Left ventricle myocardium inferior (tissue), 1 donor: ENCODE measurements around the gene ANKRD23. TPM values are rescaled to one million over a fixed set of nuclear protein-coding genes. Genes with fewer than 3 reads are reported as not detected.

Source experiments
- DNase-seq: peaks from one replicate; pipeline ENCODE4 v3.0.0-alpha.2; 2020
- H3K27ac ChIP-seq: fragments of 200-600 bp; replicated peaks from 2 replicates; pipeline ENCODE4 v1.8.0; 2021
- H3K27me3 ChIP-seq: fragments of 200-600 bp; 2 replicates; pipeline ENCODE4 v1.8.0; 2021; ENCODE audit warnings: low read depth
- H3K36me3 ChIP-seq: fragments of 200-600 bp; 2 replicates; pipeline ENCODE4 v1.8.0; 2021
- H3K4me1 ChIP-seq: fragments of 200-600 bp; 2 replicates; pipeline ENCODE4 v1.8.0; 2021
- H3K4me3 ChIP-seq: fragments of 200-600 bp; 2 replicates; pipeline ENCODE4 v1.8.0; 2021; ENCODE audit warnings: mild to moderate bottlenecking, moderate library complexity
- H3K9me3 ChIP-seq: fragments of 200-600 bp; replicated peaks from 2 replicates; pipeline ENCODE4 v1.8.0; 2021
- intact Hi-C: fragments of 100-400 bp; cut with micrococcal nuclease; formaldehyde crosslinking; loops from one replicate; pipeline ENCODE4 v1.11.0; 2022
- total RNA-seq: library from RNA; stranded (reverse); fragmentation: NEBNext Ultra II Directional; extraction: Animal tissue kit (Norgen Biotek cat#: 25700); gene quantifications from one replicate; pipeline ENCODE4 v1.2.1, GENCODE V29; 2021
- TF ChIP-seq, protein P1 (sequence below): fragments of 200-600 bp; IDR thresholded peaks from 2 replicates; pipeline ENCODE4 v1.8.0; 2021; ENCODE audit warnings: antibody characterized with exemption, mild to moderate bottlenecking, borderline replicate concordance
- donor health status: DM: no; HTN: yes; CAD: no; lungs with severe emphysema.

Gene ANKRD23
- total RNA-seq, 1 donor from 2014 or later, result 14.4 TPM

DNA sequence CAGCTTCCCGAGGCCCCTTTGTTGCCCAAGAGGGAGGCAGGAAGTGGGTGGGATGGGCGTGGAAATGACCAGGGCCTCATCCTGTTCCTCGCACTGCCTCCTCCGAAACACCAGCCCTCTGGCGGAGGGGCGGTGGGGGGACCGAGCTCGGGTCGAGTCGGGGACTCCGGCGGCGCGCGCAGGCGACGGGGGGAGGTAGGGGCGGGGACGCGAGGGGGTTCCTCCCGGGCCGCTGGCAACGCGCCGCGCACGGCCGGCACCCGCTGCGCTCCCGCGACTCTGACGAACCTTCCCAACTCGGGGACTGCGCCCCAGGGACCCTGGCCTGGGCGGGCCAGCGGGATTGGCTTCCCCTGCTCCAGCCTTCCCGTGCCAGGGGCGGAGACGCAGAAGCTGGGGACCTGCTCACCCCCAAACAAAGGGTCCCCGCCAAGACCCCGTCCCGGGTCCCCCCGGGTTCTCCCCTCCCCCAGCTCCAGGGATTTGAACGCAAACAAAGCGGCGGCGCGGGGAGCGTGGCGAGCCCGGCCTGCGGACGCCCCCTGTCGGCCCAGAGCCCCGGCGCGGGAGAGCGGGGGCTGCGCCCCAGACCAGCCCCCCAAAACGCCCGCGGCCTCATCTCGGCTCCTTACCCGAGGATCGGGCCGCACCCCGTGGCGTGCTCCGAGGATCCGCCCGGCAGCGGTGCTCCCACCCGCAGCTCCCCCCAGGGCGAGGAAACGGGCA is 24.9 kb upstream of the ANKRD23 start:
- no peaks in the 10 kb centered on the region for H3K27me3 ChIP-seq
- intact Hi-C loops, result no loop called here

DNA sequence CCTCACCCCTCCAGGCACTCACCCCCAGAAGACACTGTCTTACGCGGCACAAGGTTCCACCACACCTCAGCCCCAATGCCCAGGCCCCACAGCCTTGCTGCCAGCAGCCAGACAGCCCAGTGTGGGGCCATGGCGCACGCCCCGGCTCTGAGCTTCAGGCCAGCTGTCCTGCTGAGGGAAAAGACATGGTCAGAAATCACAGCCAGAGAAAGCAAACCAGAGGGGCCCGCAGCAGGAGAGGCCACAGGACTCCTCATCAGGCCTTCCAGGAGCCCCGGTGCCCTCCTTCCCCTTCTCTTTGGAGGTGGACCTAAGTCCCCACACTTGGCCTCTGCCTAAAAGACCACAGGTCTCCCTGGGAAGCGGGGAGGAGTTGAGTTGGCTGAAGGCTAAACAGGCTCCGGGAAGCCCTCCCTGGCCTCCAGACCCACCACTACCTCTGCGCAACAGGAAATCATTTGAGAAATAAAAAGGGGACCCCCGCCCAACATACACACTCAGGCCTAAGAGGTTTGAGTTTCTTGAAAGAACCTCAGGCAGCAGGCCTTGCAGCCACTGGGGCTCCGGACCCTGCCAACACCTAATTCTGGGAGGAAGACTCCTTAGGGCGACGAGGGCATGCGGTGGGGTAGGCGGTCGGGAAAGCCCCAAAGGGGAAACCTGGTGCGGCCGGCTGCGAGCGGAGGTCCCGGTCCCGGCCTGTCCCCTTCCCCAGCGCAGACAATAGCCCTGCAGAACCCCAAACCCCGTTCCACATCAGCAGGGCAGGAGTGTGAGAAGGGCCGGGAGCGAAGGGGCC is 24.1 kb upstream of the ANKRD23 start:
- H3K36me3 ChIP-seq, result peaks cover 46% of the 10 kb centered on the region
- peak overlapping the region; percentile 98 for H3K27ac ChIP-seq
- peaks cover 94% of the 10 kb centered on the region for H3K4me1 ChIP-seq
- DNase-seq, result no peak
- H3K27me3 ChIP-seq, result no peaks in the 10 kb centered on the region
- H3K4me3 ChIP-seq, result peak overlapping the region; percentile 83
- intact Hi-C loops, result no loop called here
- H3K9me3 ChIP-seq, result no peaks in the 10 kb centered on the region
- TF ChIP-seq, protein P1, sequence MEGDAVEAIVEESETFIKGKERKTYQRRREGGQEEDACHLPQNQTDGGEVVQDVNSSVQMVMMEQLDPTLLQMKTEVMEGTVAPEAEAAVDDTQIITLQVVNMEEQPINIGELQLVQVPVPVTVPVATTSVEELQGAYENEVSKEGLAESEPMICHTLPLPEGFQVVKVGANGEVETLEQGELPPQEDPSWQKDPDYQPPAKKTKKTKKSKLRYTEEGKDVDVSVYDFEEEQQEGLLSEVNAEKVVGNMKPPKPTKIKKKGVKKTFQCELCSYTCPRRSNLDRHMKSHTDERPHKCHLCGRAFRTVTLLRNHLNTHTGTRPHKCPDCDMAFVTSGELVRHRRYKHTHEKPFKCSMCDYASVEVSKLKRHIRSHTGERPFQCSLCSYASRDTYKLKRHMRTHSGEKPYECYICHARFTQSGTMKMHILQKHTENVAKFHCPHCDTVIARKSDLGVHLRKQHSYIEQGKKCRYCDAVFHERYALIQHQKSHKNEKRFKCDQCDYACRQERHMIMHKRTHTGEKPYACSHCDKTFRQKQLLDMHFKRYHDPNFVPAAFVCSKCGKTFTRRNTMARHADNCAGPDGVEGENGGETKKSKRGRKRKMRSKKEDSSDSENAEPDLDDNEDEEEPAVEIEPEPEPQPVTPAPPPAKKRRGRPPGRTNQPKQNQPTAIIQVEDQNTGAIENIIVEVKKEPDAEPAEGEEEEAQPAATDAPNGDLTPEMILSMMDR, result no peak

More for the DNA sequence above, 24.9 kb upstream of the ANKRD23 start:
- DNase-seq, result peak; percentile 89
- TF ChIP-seq, protein P1, result peak; percentile 76
- Histone ChIP-seq H3K4me3 (peak overlapping the region; percentile 83), H3K36me3 (peaks cover 38% of the 10 kb centered on the region), H3K9me3 (no peaks in the 10 kb centered on the region), H3K27ac (peak overlapping the region; percentile 98), H3K4me1 (peaks cover 98% of the 10 kb centered on the region)

DNA sequence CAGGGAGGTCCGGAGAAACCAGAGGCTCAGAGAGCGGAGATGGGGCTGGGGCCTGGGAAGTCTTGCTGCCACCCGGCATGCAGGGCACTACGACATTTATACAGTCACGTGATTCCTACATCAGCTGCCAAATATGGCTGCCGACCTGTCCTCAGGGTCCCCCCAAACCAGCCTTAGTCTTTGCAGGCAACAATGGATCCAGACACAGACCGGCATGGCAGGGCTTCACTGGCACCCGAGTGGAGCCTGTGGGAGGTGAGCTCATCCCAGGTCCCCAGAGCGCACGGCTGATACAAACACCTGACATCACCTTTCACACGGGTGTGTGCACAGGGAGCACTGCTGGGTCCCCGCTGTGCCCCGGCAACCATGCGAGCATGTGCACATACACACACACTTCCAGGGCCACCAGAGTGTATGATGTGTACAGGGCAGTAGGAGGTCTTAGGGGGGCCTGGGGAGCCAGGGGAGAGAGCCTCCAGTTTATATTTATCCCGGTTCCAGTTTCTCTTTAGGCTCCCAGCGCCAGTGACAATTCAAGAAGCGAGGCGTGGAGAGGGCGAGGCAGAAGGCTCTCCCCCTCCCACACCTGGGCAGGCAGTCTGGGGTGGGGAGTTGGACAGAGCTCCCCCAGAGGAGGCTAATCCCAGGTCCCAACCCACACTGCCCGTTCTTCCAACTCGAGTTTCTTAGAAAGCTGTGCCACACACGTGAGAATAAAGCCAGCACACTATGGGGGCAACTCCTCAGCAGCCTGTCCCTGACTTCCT is 23.4 kb upstream of the ANKRD23 start:
- Histone ChIP-seq H3K4me1 (peaks cover 86% of the 10 kb centered on the region), H3K4me3 (peak overlapping the region; percentile 83), H3K9me3 (no peaks in the 10 kb centered on the region), H3K27ac (peak overlapping the region; percentile 98), H3K27me3 (no peaks in the 10 kb centered on the region), H3K36me3 (peaks cover 52% of the 10 kb centered on the region)
- intact Hi-C loops, result no loop called here
- TF ChIP-seq, protein P1, result no peak
- no peak for DNase-seq

DNA sequence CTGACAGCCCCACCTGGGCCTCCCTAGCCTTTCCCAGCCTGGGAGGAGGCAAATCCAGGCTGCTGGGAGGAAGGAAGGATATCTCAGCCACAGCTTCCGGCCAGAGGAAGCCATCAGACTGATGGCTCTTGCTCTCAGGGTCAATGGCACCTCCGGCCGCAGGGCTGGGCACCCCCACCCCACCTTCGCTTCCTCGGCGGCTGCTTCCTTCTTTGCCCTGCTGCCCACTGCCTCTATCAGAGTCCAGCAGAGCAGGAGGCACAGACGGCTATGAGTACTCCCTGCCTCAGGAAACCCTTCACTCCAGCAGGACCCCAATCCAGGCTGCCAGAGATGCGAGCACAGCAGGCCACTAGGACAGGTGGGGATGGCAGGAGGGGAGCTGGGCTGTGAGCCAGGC is 22.8 kb upstream of the ANKRD23 start:
- no peaks in the 10 kb centered on the region for H3K27me3 ChIP-seq
- H3K9me3 ChIP-seq, result no peaks in the 10 kb centered on the region
- peaks cover 58% of the 10 kb centered on the region for H3K36me3 ChIP-seq
- TF ChIP-seq, protein P1, result no peak
- H3K27ac ChIP-seq, result peak overlapping the region; percentile 98
- H3K4me3 ChIP-seq, result peak overlapping the region; percentile 83
- DNase-seq, result no peak
- intact Hi-C loops, result no loop called here
- peaks cover 82% of the 10 kb centered on the region for H3K4me1 ChIP-seq

DNA sequence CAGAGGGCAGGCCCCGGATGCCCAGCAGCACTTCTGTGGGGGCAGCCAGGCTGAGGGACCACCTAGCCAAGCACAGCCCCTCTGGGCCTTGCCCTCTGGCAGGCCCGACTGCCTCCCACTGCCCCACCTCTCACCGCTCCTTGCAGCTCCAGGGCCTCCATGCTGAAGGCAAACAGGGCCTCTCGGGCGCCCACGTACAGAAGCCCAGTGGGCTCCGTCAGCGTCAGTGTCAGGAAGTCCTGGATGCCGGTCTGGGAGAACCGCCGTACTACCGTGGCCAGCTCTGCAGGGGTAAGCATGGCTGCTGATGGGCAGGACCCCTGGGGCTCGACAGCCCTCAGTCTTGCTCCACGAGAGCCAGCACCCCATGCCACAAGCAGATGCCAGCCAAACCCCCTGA is 22.3 kb upstream of the ANKRD23 start:
- TF ChIP-seq, protein P1, result no peak
- Histone ChIP-seq H3K9me3 (no peaks in the 10 kb centered on the region), H3K36me3 (peaks cover 63% of the 10 kb centered on the region), H3K27me3 (no peaks in the 10 kb centered on the region), H3K27ac (peak overlapping the region; percentile 98), H3K4me3 (peak overlapping the region; percentile 83), H3K4me1 (peaks cover 82% of the 10 kb centered on the region)
- intact Hi-C loops, result no loop called here
- DNase-seq, result no peak
